SK-N-SH treated with all-trans-retinoic acid at 6 μM for 48 hours (cell line): ENCODE results near the gene S100A7.

Source experiments
- ATAC-seq: fragments of 200-7000 bp; cut with Tn5 transposase; 3 replicates; pipeline ENCODE4 v1.9.1; 2020; ENCODE audit warnings: mild to moderate bottlenecking, moderate library complexity
- ARNTL ChIP-seq: fragments of 450-650 bp; formaldehyde crosslinking; IDR thresholded peaks from 2 replicates; pipeline ENCODE4 v1.5.0; 2020; ENCODE audit warnings: low read depth, mild to moderate bottlenecking, moderate library complexity, borderline replicate concordance
- BACH2 ChIP-seq: fragments of 250-450 bp; sonication (Bioruptor Pico); IDR thresholded peaks from 2 replicates; pipeline ENCODE4 v1.9.0; 2021; ENCODE audit warnings: mild to moderate bottlenecking, borderline replicate concordance
- CSRNP3 ChIP-seq: fragments of 250-450 bp; sonication (Bioruptor Pico); IDR thresholded peaks from 2 replicates; pipeline ENCODE4 v1.5.1; 2021; ENCODE audit warnings: mild to moderate bottlenecking, moderate library complexity
- ESRRG ChIP-seq: fragments of 250-450 bp; sonication (Bioruptor Pico); IDR thresholded peaks from 2 replicates; pipeline ENCODE4 v1.6.1; 2021; ENCODE audit warnings: mild to moderate bottlenecking
- GLIS3 ChIP-seq: fragments of 250-450 bp; sonication (Bioruptor Pico); IDR thresholded peaks from 2 replicates; pipeline ENCODE4 v1.5.0; 2020; ENCODE audit warnings: mild to moderate bottlenecking, moderate library complexity
- ISL1 ChIP-seq: fragments of 250-450 bp; sonication (Bioruptor Pico); IDR thresholded peaks from 2 replicates; pipeline ENCODE4 v2.1.2; 2022; ENCODE audit warnings: mild to moderate bottlenecking, moderate library complexity
- OSR1 ChIP-seq: fragments of 250-450 bp; sonication (Bioruptor Pico); IDR thresholded peaks from 2 replicates; pipeline ENCODE4 v1.8.0; 2022; ENCODE audit warnings: moderate library complexity, mild to moderate bottlenecking, inconsistent platforms
- PATZ1 ChIP-seq: fragments of 250-450 bp; sonication (Bioruptor Pico); IDR thresholded peaks from 2 replicates; pipeline ENCODE4 v1.8.0; 2020; ENCODE audit warnings: mild to moderate bottlenecking, moderate library complexity, borderline replicate concordance
- POU6F1 ChIP-seq: fragments of 250-450 bp; sonication (Bioruptor Pico); IDR thresholded peaks from 2 replicates; pipeline ENCODE4 v1.8.0; 2021; ENCODE audit warnings: low read depth, mild to moderate bottlenecking, moderate library complexity, borderline replicate concordance
- PPARA ChIP-seq: fragments of 250-450 bp; sonication (Bioruptor Pico); IDR thresholded peaks from 2 replicates; pipeline ENCODE4 v1.5.0; 2020; ENCODE audit warnings: mild to moderate bottlenecking, borderline replicate concordance
- RARB ChIP-seq: fragments of 250-450 bp; sonication (Bioruptor Pico); IDR thresholded peaks from 2 replicates; pipeline ENCODE4 v1.8.0; 2021; ENCODE audit warnings: mild to moderate bottlenecking, moderate library complexity
- SNAI2 ChIP-seq: fragments of 250-450 bp; sonication (Bioruptor Pico); IDR thresholded peaks from 2 replicates; pipeline ENCODE4 v1.5.0; 2020; ENCODE audit warnings: mild to moderate bottlenecking, moderate library complexity
- TCF4 ChIP-seq: fragments of 250-450 bp; sonication (Bioruptor Pico); IDR thresholded peaks from 2 replicates; pipeline ENCODE4 v1.8.0; 2021; ENCODE audit warnings: mild to moderate bottlenecking, moderate library complexity, borderline replicate concordance
- TSHZ2 ChIP-seq: fragments of 250-450 bp; sonication (Bioruptor Pico); IDR thresholded peaks from 2 replicates; pipeline ENCODE4 v1.5.0; 2020; ENCODE audit warnings: mild to moderate bottlenecking, moderate library complexity
- ZC3H10 ChIP-seq: fragments of 250-450 bp; sonication (Bioruptor Pico); IDR thresholded peaks from 2 replicates; pipeline ENCODE4 v1.5.1; 2021; ENCODE audit warnings: mild to moderate bottlenecking, moderate library complexity
- ZFP3 ChIP-seq: fragments of 250-450 bp; sonication (Bioruptor Pico); IDR thresholded peaks from 2 replicates; pipeline ENCODE4 v1.5.0; 2020; ENCODE audit warnings: mild to moderate bottlenecking, moderate library complexity
- ZFP30 ChIP-seq: fragments of 450-650 bp; formaldehyde crosslinking; IDR thresholded peaks from 2 replicates; pipeline ENCODE4 v1.5.0; 2022; ENCODE audit warnings: mild to moderate bottlenecking, moderate library complexity
- ZNF565 ChIP-seq: fragments of 450-650 bp; formaldehyde crosslinking; conservative IDR thresholded peaks from 2 replicates; pipeline ENCODE4 v1.5.0; 2020; ENCODE audit warnings: low read depth, mild to moderate bottlenecking, moderate library complexity
- ZNF70 ChIP-seq: fragments of 450-650 bp; formaldehyde crosslinking; IDR thresholded peaks from 2 replicates; pipeline ENCODE4 v1.5.0; 2020; ENCODE audit warnings: mild to moderate bottlenecking, moderate library complexity
- ZNF8 ChIP-seq: fragments of 450-650 bp; formaldehyde crosslinking; IDR thresholded peaks from 2 replicates; pipeline ENCODE4 v1.5.0; 2020; ENCODE audit warnings: mild to moderate bottlenecking, moderate library complexity

S100A7 gene

GRCh38 chr1:153441238-153441755 lies 19.2 kb downstream of the S100A7 start:
- TF ChIP-seq TCF4 (no peak), CSRNP3 (CRISPR knock-in tag) (no peak)
- no peak; the same call in 1 of the 3 replicates for ATAC-seq

- TF ChIP-seq ISL1 (CRISPR knock-in tag): no peak
- TF ChIP-seq PPARA (CRISPR knock-in tag): no peak
- no peak for TF ChIP-seq SNAI2
- no peak for TF ChIP-seq RARB (CRISPR knock-in tag)
- no peak for TF ChIP-seq ZNF565 (CRISPR knock-in tag)
- no peak for TF ChIP-seq ZFP30
- no peak for TF ChIP-seq BACH2 (CRISPR knock-in tag)
- TF ChIP-seq OSR1 (CRISPR knock-in tag): no peak
- TF ChIP-seq TSHZ2: no peak
- no peak for TF ChIP-seq TCF4
- no peak for TF ChIP-seq GLIS3 (CRISPR knock-in tag)
- no peak for TF ChIP-seq PATZ1
- TF ChIP-seq ZC3H10: no peak
- TF ChIP-seq POU6F1 (CRISPR knock-in tag): no peak
- no peak for ATAC-seq
Observed at GRCh38 chr1:153439273-153439672, 21.2 kb downstream of the S100A7 start.

- ATAC-seq: no peak
- TF ChIP-seq PATZ1 (no peak), ZFP3 (CRISPR knock-in tag) (no peak), OSR1 (CRISPR knock-in tag) (no peak), ZNF8 (CRISPR knock-in tag) (no peak), ESRRG (CRISPR knock-in tag) (no peak), ZNF70 (no peak), TSHZ2 (no peak), ARNTL (no peak)
Observed at GRCh38 chr1:153438599-153438998, 21.9 kb downstream of the S100A7 start.
